GM12878 (cell line): Measurements from ENCODE around the gene TCEANC. TPM values are rescaled to one million over a fixed set of nuclear protein-coding genes. Genes with fewer than 3 reads are reported as not detected.
A peak's percentile ranks its signal among the peaks of the same experiment; 100 is the strongest.

Experiments used
- ATAC-seq: fragments of 200-7000 bp; cut with Tn5 transposase; 3 replicates; pipeline ENCODE4 v1.9.1; 2020; ENCODE audit warnings: mild to moderate bottlenecking, moderate library complexity
- BruUV-seq: library from RNA; stranded (reverse); fragments of 400-500 nt; replicated peaks from 2 replicates; lab custom pipeline; 2021; lab: Mats Ljungman, UMichigan
- CTCF ChIA-PET: fragments of 300-600 bp; sonication (Branson Sonifier 250); formaldehyde crosslinking; extraction: SDS; loops from one replicate; lab custom pipeline; 2021; ENCODE audit warnings: inconsistent platforms; lab: Yijun Ruan, JAX
- POLR2A ChIA-PET: fragments of 350-600 bp; formaldehyde crosslinking; extraction: SDS; loops from one replicate; lab custom pipeline; 2021; ENCODE audit warnings: inconsistent platforms; lab: Charles Lee
- RAD21 ChIA-PET: fragments of 300-600 bp; sonication (Branson Sonifier 250); formaldehyde crosslinking; loops from one replicate; lab custom pipeline; 2023; ENCODE audit warnings: antibody characterized with exemption; ENCODE audit not compliant: unreplicated experiment; lab: Charles Lee
- SMC1A ChIA-PET: fragments of 300-600 bp; sonication (Branson Sonifier 250); formaldehyde crosslinking; loops from one replicate; lab custom pipeline; 2023; ENCODE audit not compliant: unreplicated experiment, uncharacterized antibody; lab: Charles Lee
- DNase-seq: peaks from one replicate; pipeline ENCODE4 v3.0.0-alpha.2; 2011; ENCODE audit warnings: low read depth, low spot score
- FAIRE-seq: peaks from 3 replicates; lab custom pipeline; 2011; peaks lifted over from hg19 to GRCh38; lab: Jason Lieb, UNC
- H2AFZ ChIP-seq: 2 replicates; pipeline ENCODE4 v1.6.0; 2011; ENCODE audit warnings: low read depth, low read length, control low read depth; ENCODE audit not compliant: control insufficient read depth
- H3K27ac ChIP-seq: 2 replicates; pipeline ENCODE4 v1.5.1; 2011; ENCODE audit warnings: control low read depth; ENCODE audit not compliant: control insufficient read depth, insufficient read depth
- H3K27me3 ChIP-seq, 2 experiments: replicated peaks in 1 of 2; 2 replicates each; pipeline versions ENCODE4 v1.6.0 to v1.6.1; 2011; ENCODE audit warnings: low read length in 1 of 2; ENCODE audit not compliant: control insufficient read depth in 2 of 2, insufficient read depth in 2 of 2
- H3K36me3 ChIP-seq, 2 experiments: 2 replicates each; pipeline ENCODE4 v1.5.1; 2011; ENCODE audit warnings: low read length in 1 of 2; ENCODE audit not compliant: control insufficient read depth in 2 of 2, insufficient read depth in 2 of 2
- H3K4me1 ChIP-seq: 2 replicates; pipeline ENCODE4 v1.6.1; 2011; ENCODE audit warnings: mild to moderate bottlenecking, low read length, moderate library complexity, mixed read lengths; ENCODE audit not compliant: control insufficient read depth, insufficient read depth
- H3K4me2 ChIP-seq: 2 replicates; pipeline ENCODE4 v1.6.0; 2011; ENCODE audit warnings: control low read depth; ENCODE audit not compliant: control insufficient read depth, insufficient read depth
- H3K4me3 ChIP-seq: fragments of 200-600 bp; sonication (generic); 2 replicates; pipeline ENCODE4 v1.5.1; 2016
- H3K79me2 ChIP-seq: 2 replicates; pipeline ENCODE4 v1.6.0; 2011; ENCODE audit warnings: low read length; ENCODE audit not compliant: control insufficient read depth, insufficient read depth
- H3K9ac ChIP-seq: 2 replicates; pipeline ENCODE4 v1.8.0; 2011; ENCODE audit warnings: low read length, control low read depth, mixed read lengths; ENCODE audit not compliant: control insufficient read depth, insufficient read depth
- H3K9me3 ChIP-seq: replicated peaks from 3 replicates; pipeline ENCODE4 v1.5.1; 2011; ENCODE audit warnings: mild to moderate bottlenecking, low read length; ENCODE audit not compliant: control insufficient read depth, insufficient read depth
- H4K20me1 ChIP-seq: 2 replicates; pipeline ENCODE4 v1.6.0; 2011; ENCODE audit not compliant: control insufficient read depth, insufficient read depth
- ATF2 ChIP-seq: IDR thresholded peaks from 2 replicates; pipeline ENCODE4 v1.6.1; 2012; ENCODE audit warnings: low read length, inconsistent platforms
- BCL3 ChIP-seq: IDR thresholded peaks from 2 replicates; pipeline ENCODE4 v1.6.1; 2011; ENCODE audit warnings: borderline replicate concordance, low read depth, mild to moderate bottlenecking, moderate library complexity, low read length; ENCODE audit not compliant: insufficient read depth, poor library complexity, severe bottlenecking
- BRCA1 ChIP-seq: IDR thresholded peaks from 2 replicates; pipeline ENCODE4 v1.6.1; 2011; ENCODE audit warnings: low read depth, low read length, improper control_type of control experiment
- CBFB ChIP-seq: IDR thresholded peaks from 2 replicates; pipeline ENCODE4 v1.6.1; 2016; ENCODE audit warnings: antibody characterized with exemption, low read depth
- CHD1 ChIP-seq: IDR thresholded peaks from 2 replicates; pipeline ENCODE4 v1.6.1; 2012; ENCODE audit warnings: low read depth, low read length, improper control_type of control experiment
- EP300 ChIP-seq, 2 experiments: fragments of 150-350 bp in 1 of 2; IDR thresholded peaks; 2 replicates each; pipeline ENCODE4 v1.6.1; 2011 to 2012; ENCODE audit warnings: low read depth in 2 of 2, low read length in 2 of 2, borderline replicate concordance in 1 of 2, improper control_type of control experiment in 1 of 2, inconsistent platforms in 1 of 2; ENCODE audit not compliant: control insufficient read depth in 1 of 2
- FOS ChIP-seq: IDR thresholded peaks from 3 replicates; pipeline ENCODE4 v1.6.1; 2011; ENCODE audit warnings: borderline replicate concordance; ENCODE audit not compliant: insufficient read length; ENCODE audit errors: extremely low read depth
- IKZF1 ChIP-seq: fragments of 450-650 bp; conservative IDR thresholded peaks from 2 replicates; pipeline ENCODE4 v1.6.1; 2017; ENCODE audit warnings: antibody characterized with exemption, mild to moderate bottlenecking
- MEF2B ChIP-seq: fragments of 450-650 bp; IDR thresholded peaks from 2 replicates; pipeline ENCODE4 v1.6.1; 2018; ENCODE audit warnings: mild to moderate bottlenecking, moderate library complexity; ENCODE audit not compliant: partially characterized antibody, poor library complexity, severe bottlenecking
- NFYA ChIP-seq: IDR thresholded peaks from 2 replicates; pipeline ENCODE4 v1.6.1; 2011; ENCODE audit warnings: low read depth, mild to moderate bottlenecking, low read length, improper control_type of control experiment, borderline replicate concordance
- RFX5 ChIP-seq: IDR thresholded peaks from 2 replicates; pipeline ENCODE4 v1.6.1; 2011; ENCODE audit warnings: low read depth, low read length, improper control_type of control experiment
- SMAD1 ChIP-seq: fragments of 450-650 bp; IDR thresholded peaks from 2 replicates; pipeline ENCODE4 v1.6.1; 2018; ENCODE audit warnings: mild to moderate bottlenecking, low read depth; ENCODE audit not compliant: partially characterized antibody
- ZNF384 ChIP-seq: IDR thresholded peaks from 2 replicates; pipeline ENCODE4 v1.6.1; 2012; ENCODE audit warnings: low read depth, mild to moderate bottlenecking, low read length, improper control_type of control experiment, borderline replicate concordance
- ZNF622 ChIP-seq: fragments of 450-650 bp; IDR thresholded peaks from 2 replicates; pipeline ENCODE4 v1.6.1; 2017; ENCODE audit warnings: mild to moderate bottlenecking, inconsistent platforms
- WGBS: methylation state at CpG from one replicate; pipeline ENCODE4 v1.1.6; 2016; ENCODE audit warnings: low lambda C conversion rate; ENCODE audit not compliant: insufficient replicate concordance, insufficient coverage; ENCODE audit errors: missing lambda C conversion rate; 5-methylcytosine and 5-hydroxymethylcytosine counted together
- in situ Hi-C: fragments of 300-500 bp; cut with MboI; formaldehyde crosslinking; loops from 9 replicates; pipeline ENCODE4 v1.14.3; 2018; ENCODE audit warnings: mixed read lengths
- intact Hi-C: fragments of 100-400 bp; cut with micrococcal nuclease; formaldehyde crosslinking; loops from one replicate; pipeline ENCODE4 v1.14.2; 2022; ENCODE audit not compliant: unreplicated experiment
- polyA plus RNA-seq, 11 experiments: library from polyadenylated mRNA; depleted of rRNA in 4 of 11; unstranded in 6 of 11; stranded (reverse) in 5 of 11; fragments of >200 nt; fragmentation: Nextera tagmentation in 4 of 11; fragmentation: Illumina TruSeq in 1 of 11; extraction: Ambion mirVana in 4 of 11; extraction: Trizol in 1 of 11; gene quantifications; 1 replicate in 1 of 11; 2 replicates in 10 of 11; pipeline versions ENCODE4 v1.2.1 to v1.2.3, GENCODE V29; 2011 to 2016; ENCODE audit warnings: inconsistent platforms in 2 of 11, missing spikeins in 2 of 11, low read depth in 1 of 11
- total RNA-seq, 4 experiments: library from RNA; depleted of rRNA in 3 of 4; stranded (reverse); fragments of >200 nt in 3 of 4; fragmentation: Illumina TruSeq in 1 of 4; extraction: Trizol in 1 of 4; gene quantifications; 2 replicates each; pipeline versions ENCODE4 v1.2.1 to v1.2.3, GENCODE V29; 2013 to 2021
- TF ChIP-seq, protein P1 (sequence below): fragments of 450-650 bp; IDR thresholded peaks from 2 replicates; pipeline ENCODE4 v1.6.1; 2017; ENCODE audit warnings: borderline replicate concordance
- TF ChIP-seq, protein P2 (sequence below): IDR thresholded peaks from 2 replicates; pipeline ENCODE4 v1.6.1; 2011; ENCODE audit warnings: borderline replicate concordance, low read depth, mild to moderate bottlenecking, moderate library complexity, mixed read lengths, low read length; ENCODE audit not compliant: insufficient read depth; ENCODE audit errors: extremely low read length

TCEANC gene
- total and polyA plus RNA-seq, 10 of the 15 experiments (the other 5 are each of a cell fraction or from before 2014, with no cell fraction given) = 1.1 to 4.9 (median 2.9) TPM

DNA sequence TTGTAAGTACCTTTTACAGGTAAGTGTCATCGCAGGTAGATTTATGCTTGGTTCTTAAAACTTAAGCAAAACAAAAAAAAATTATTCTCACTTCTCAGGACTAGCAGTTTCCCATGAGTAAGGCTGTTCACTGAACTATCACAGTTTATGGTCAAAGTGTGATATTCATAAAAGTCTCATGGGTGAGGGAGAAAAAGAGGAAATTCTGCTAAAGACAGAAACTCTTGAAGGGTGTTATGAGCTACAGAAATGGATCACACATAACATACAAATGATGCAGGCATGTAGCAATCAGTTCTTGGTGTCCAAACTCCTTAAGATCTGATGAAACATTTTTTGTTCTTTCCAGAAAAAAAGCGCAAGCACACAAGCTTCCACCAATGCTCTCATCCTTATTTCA, 44.5 kb downstream of the TCEANC start:
- DNase-seq (peak; percentile 73), ATAC-seq (peak; percentile 57), FAIRE-seq (peak; percentile 84)
- BruUV-seq = no TSS peak
- peak overlapping the region; percentile 3 for H3K4me2 ChIP-seq
- 25% methylated on average over 2 of the region's 2 CpGs for WGBS
- H3K4me1 ChIP-seq = peaks cover 43% of the 10 kb centered on the region
- H3K27me3 ChIP-seq = no peaks in the 10 kb centered on the region
- H3K27ac ChIP-seq = peak overlapping the region; percentile 69
- H3K9ac ChIP-seq = peak overlapping the region; percentile 67; the same call in 1 of the 2 replicates
- intact Hi-C loops = loop anchor here (2.0 to 10.0 kb wide), 3 partner anchors 29 to 743 kb away; no protein-coding TSS in a partner anchor
- H3K36me3 ChIP-seq = peaks cover 1 to 3% of the 10 kb centered on the region in 2 experiments; a peak in 2 of 4 replicates
- SMC1A ChIA-PET = interaction anchor here (0.7 to 13.8 kb wide), 19 partner anchors 10 to 610 kb away, joined by 3 to 198 read pairs (median 5); partner anchors contain the start of genes OFD1, RAB9A and TRAPPC2
- RAD21 ChIA-PET = interaction anchor here (1.0 to 11.4 kb wide), 17 partner anchors 10 to 1505 kb away, joined by 3 to 201 read pairs (median 10); partner anchors contain the start of genes GEMIN8, OFD1, RAB9A and TCEANC
- H3K79me2 ChIP-seq = peaks cover 98% of the 10 kb centered on the region
- H3K9me3 ChIP-seq = no peaks in the 10 kb centered on the region; the same call in 2 of the 3 replicates
- H2AFZ ChIP-seq = no peak overlapping the region
- in situ Hi-C loops = no loop called here
- H4K20me1 ChIP-seq = peaks cover 2% of the 10 kb centered on the region; the same call in 1 of the 2 replicates
- POLR2A ChIA-PET = interaction anchor here (0.6 to 10.2 kb wide), 12 partner anchors 11 to 607 kb away, joined by 3 to 130 read pairs (median 8); partner anchors contain the start of genes GEMIN8, OFD1, RAB9A and TCEANC
- CTCF ChIA-PET = interaction anchor here (0.6 to 10.2 kb wide), 11 partner anchors 9 to 719 kb away, joined by 3 to 89 read pairs (median 5); partner anchors contain the start of genes GEMIN8, OFD1, RAB9A and TRAPPC2
- H3K4me3 ChIP-seq = peak overlapping the region; percentile 66; the same call in 1 of the 2 replicates
- TF ChIP-seq ATF2 (peak; percentile 71), CBFB (no peak), NFYA (no peak), MEF2B (peak; percentile 89), IKZF1 (peak; percentile 48; the same call in 1 of the 2 replicates), ZNF384 (peak; percentile 80; the same call in 1 of the 2 replicates), CHD1 (no peak), SMAD1 (peak; percentile 75), BRCA1 (no peak), ZNF622 (no peak), EP300 (IDR thresholded peaks at IDR 0.05; ENCODE audit: borderline replicate concordance in 1 of 2, control insufficient read depth in 1 of 2, low read depth in 2 of 2, low read length in 2 of 2) (peak in 1 of 2 experiments; percentile 54; a peak in 1 of 4 replicates), FOS (no peak), BCL3 (peak; percentile 11), RFX5 (no peak)
- TF ChIP-seq, protein P1, sequence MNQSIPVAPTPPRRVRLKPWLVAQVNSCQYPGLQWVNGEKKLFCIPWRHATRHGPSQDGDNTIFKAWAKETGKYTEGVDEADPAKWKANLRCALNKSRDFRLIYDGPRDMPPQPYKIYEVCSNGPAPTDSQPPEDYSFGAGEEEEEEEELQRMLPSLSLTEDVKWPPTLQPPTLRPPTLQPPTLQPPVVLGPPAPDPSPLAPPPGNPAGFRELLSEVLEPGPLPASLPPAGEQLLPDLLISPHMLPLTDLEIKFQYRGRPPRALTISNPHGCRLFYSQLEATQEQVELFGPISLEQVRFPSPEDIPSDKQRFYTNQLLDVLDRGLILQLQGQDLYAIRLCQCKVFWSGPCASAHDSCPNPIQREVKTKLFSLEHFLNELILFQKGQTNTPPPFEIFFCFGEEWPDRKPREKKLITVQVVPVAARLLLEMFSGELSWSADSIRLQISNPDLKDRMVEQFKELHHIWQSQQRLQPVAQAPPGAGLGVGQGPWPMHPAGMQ = no peak
- TF ChIP-seq, protein P2, sequence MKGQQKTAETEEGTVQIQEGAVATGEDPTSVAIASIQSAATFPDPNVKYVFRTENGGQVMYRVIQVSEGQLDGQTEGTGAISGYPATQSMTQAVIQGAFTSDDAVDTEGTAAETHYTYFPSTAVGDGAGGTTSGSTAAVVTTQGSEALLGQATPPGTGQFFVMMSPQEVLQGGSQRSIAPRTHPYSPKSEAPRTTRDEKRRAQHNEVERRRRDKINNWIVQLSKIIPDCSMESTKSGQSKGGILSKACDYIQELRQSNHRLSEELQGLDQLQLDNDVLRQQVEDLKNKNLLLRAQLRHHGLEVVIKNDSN = no peak
